ENCODE results near the gene NADK. TPM values are rescaled to one million over a fixed set of nuclear protein-coding genes. Genes with fewer than 3 reads are reported as not detected.
A peak's percentile ranks its signal among the peaks of the same experiment; 100 is the strongest.

Gene NADK, protein sequence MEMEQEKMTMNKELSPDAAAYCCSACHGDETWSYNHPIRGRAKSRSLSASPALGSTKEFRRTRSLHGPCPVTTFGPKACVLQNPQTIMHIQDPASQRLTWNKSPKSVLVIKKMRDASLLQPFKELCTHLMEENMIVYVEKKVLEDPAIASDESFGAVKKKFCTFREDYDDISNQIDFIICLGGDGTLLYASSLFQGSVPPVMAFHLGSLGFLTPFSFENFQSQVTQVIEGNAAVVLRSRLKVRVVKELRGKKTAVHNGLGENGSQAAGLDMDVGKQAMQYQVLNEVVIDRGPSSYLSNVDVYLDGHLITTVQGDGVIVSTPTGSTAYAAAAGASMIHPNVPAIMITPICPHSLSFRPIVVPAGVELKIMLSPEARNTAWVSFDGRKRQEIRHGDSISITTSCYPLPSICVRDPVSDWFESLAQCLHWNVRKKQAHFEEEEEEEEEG
- polyA plus RNA-seq (54.0 to 59.9 TPM (median 54.8 TPM) in 3 replicates), polyA minus RNA-seq (32.0 to 38.3 TPM (median 37.9 TPM) in 3 replicates)
- 21.4 TPM for polyA plus RNA-seq (2011; ENCODE audit: low read depth)
- polyA plus RNA-seq (2011; cell fraction: cytosol; rRNA removed): 38.1 and 58.8 TPM in 2 replicates
- 133 TPM in 2 replicates for polyA plus RNA-seq (2011; cell fraction: nucleus; rRNA removed)
- 39.1 and 47.9 TPM in 2 replicates for polyA plus RNA-seq (2012; ENCODE audit: low replicate concordance)
- polyA minus RNA-seq (2011; cell fraction: cytosol; rRNA and poly(A)+ RNA removed): 58.7 TPM
- polyA minus RNA-seq (2011; cell fraction: nucleus; rRNA and poly(A)+ RNA removed): 53.4 and 55.8 TPM in 2 replicates

DNA sequence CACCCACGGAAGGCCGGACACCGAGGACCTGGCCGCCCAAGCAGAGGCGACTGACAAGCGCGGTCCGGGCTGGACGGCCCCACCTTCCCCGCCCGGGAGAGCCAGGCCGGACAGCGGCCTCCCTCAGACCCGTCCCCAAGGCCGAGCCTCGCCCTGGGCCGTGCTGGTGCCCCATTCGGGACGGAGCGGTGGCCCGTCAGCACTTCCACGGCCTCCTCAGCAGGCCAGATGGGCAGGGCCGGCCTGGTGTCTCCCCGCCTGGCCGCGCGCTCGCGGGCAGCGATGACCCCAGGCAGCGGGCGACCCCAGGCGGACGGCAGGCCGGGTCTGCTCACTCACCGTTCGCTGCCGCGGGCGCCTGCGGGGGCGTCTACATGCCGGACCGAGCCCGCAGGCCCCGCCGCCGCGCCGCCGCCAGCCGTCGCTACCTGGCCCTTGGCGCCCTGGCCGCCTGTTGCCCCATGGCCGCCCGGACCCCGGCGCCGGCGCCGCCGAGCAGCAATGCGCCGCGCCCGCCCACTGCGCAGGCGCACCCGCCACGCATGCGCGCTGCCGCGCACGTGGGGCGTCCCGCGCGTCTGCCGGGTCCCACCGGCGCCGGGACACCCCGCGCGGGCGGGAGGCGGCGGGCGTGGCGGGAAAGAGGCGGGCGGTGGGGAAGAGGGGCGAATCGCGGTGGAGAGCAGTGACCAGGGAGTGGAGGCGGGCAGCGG, at the start of gene NADK:
TSS of gene NADK (minus strand) at position 521 of the 713 bp plus-strand sequence. CDS start 13,064 bp downstream, outside the sequence.
- no peak for FAIRE-seq
- Histone ChIP-seq H3K9me3 (ENCODE audit: control insufficient read depth, low read depth, low read length) (no peaks in the 10 kb centered on the region), H2AFZ (ENCODE audit: control insufficient read depth, low read length) (peak within 1 kb of the TSS; percentile 46), H3K79me2 (ENCODE audit: control insufficient read depth, insufficient read depth, low read length) (peaks cover 47% of the 10 kb centered on the region), H4K20me1 (ENCODE audit: control insufficient read depth, extremely low read depth, insufficient read depth, low read length) (peaks cover 9% of the 10 kb centered on the region), H3K9me1 (ENCODE audit: control insufficient read depth, extremely low read depth, insufficient read depth, low read length) (no peaks in the 10 kb centered on the region), H3K9ac (ENCODE audit: control insufficient read depth, extremely low read depth, insufficient read depth, low read length) (peak within 1 kb of the TSS; percentile 92), H3K36me3 (ENCODE audit: control insufficient read depth in 2 of 2, extremely low read depth in 1 of 2, insufficient read depth in 2 of 2, low read length in 2 of 2) (peaks cover 0 to 7% of the 10 kb centered on the region in 2 experiments), H3K4me2 (ENCODE audit: control insufficient read depth, extremely low read depth, insufficient read depth, low read depth, low read length) (peak within 1 kb of the TSS; percentile 92), H3K27me3 (ENCODE audit: control insufficient read depth, extremely low read depth, insufficient read depth, low read length) (no peaks in the 10 kb centered on the region), H3K27ac (ENCODE audit: control insufficient read depth, insufficient read depth, low read length) (peak within 1 kb of the TSS; percentile 76), H3K4me3 (ENCODE audit: control insufficient read depth in 2 of 3, extremely low read depth in 1 of 3, insufficient read depth in 2 of 3, low read depth in 1 of 3, low read length in 3 of 3) (peak within 1 kb of the TSS; percentile 58 to 91 (median 91)), H3K4me1 (ENCODE audit: control insufficient read depth, extremely low read depth, insufficient read depth, low read length) (peaks cover 39% of the 10 kb centered on the region)
- TF ChIP-seq, protein P1, sequence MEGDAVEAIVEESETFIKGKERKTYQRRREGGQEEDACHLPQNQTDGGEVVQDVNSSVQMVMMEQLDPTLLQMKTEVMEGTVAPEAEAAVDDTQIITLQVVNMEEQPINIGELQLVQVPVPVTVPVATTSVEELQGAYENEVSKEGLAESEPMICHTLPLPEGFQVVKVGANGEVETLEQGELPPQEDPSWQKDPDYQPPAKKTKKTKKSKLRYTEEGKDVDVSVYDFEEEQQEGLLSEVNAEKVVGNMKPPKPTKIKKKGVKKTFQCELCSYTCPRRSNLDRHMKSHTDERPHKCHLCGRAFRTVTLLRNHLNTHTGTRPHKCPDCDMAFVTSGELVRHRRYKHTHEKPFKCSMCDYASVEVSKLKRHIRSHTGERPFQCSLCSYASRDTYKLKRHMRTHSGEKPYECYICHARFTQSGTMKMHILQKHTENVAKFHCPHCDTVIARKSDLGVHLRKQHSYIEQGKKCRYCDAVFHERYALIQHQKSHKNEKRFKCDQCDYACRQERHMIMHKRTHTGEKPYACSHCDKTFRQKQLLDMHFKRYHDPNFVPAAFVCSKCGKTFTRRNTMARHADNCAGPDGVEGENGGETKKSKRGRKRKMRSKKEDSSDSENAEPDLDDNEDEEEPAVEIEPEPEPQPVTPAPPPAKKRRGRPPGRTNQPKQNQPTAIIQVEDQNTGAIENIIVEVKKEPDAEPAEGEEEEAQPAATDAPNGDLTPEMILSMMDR (optimal IDR thresholded peaks at IDR 0.05 in 1 of 3, IDR thresholded peaks at IDR 0.05 in 1 of 3, conservative IDR thresholded peaks at IDR 0.05 in 1 of 3; ENCODE audit: extremely low read depth in 1 of 3, insufficient read depth in 2 of 3, low read length in 3 of 3): no peak
- TF ChIP-seq EZH2 (IDR thresholded peaks at IDR 0.05; ENCODE audit: low read length): no peak
- dilution Hi-C loops (cut with MboI; ENCODE audit: extremely low pct_ligation_motif_present, low sequenced_read_pairs): no loop called here
- no peak for DNase-seq (ENCODE audit: low read depth, low spot score)

DNA sequence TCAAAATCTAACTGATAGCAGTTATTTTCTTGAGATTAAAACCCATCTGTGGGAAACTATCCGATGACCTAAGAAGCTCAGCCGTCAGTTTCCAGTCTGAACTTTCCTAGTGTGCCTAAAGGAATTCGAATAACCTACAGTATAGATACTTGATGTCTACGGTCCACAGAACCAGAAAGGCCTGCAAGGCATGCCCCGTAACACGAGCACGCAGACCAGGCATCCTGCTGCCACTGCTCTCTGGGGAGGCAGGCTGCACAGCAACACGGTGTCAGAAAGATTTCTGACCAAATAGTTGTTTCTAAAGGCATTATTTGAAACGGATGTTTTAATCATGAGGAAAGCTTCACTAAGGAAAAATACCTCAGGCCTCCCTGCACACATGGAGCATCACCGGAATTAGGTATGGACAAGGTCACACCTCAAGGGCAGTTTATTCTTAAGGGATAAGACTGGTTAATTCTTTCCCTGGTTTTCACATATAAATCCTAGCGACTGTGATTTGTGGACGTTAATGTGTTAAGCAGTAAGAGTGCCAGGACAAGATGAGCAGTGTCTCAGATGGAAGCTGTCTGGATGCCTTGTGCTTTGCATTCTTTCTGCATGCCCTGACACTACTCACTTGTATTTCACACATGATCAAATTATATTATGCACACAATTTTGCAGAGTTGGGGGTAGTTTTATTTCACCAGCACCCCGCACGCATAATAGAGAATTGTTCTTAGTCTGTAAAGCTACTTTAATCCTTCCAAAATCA, 49.0 kb upstream of the NADK start:
- dilution Hi-C loops (cut with MboI; ENCODE audit: extremely low pct_ligation_motif_present, low sequenced_read_pairs): no loop called here
- no peak overlapping the region for H3K9ac ChIP-seq (ENCODE audit: control insufficient read depth, extremely low read depth, insufficient read depth, low read length)
- H3K4me2 ChIP-seq (ENCODE audit: control insufficient read depth, extremely low read depth, insufficient read depth, low read depth, low read length): no peak overlapping the region
- H3K79me2 ChIP-seq (ENCODE audit: control insufficient read depth, insufficient read depth, low read length): peaks cover 84% of the 10 kb centered on the region
- H4K20me1 ChIP-seq (ENCODE audit: control insufficient read depth, extremely low read depth, insufficient read depth, low read length): peaks cover 19% of the 10 kb centered on the region
- no peak overlapping the region for H3K4me3 ChIP-seq (ENCODE audit: control insufficient read depth in 2 of 3, extremely low read depth in 1 of 3, insufficient read depth in 2 of 3, low read depth in 1 of 3, low read length in 3 of 3)
- no peaks in the 10 kb centered on the region for H3K27me3 ChIP-seq (ENCODE audit: control insufficient read depth, extremely low read depth, insufficient read depth, low read length)
- H3K27ac ChIP-seq (ENCODE audit: control insufficient read depth, insufficient read depth, low read length): no peak overlapping the region
- H2AFZ ChIP-seq (ENCODE audit: control insufficient read depth, low read length): no peak overlapping the region
- no peaks in the 10 kb centered on the region for H3K9me1 ChIP-seq (ENCODE audit: control insufficient read depth, extremely low read depth, insufficient read depth, low read length)
- TF ChIP-seq EZH2 (IDR thresholded peaks at IDR 0.05; ENCODE audit: low read length): no peak
- TF ChIP-seq, protein P1 (optimal IDR thresholded peaks at IDR 0.05 in 1 of 3, IDR thresholded peaks at IDR 0.05 in 1 of 3, conservative IDR thresholded peaks at IDR 0.05 in 1 of 3; ENCODE audit: extremely low read depth in 1 of 3, insufficient read depth in 2 of 3, low read length in 3 of 3): no peak
- no peaks in the 10 kb centered on the region for H3K9me3 ChIP-seq (ENCODE audit: control insufficient read depth, low read depth, low read length)
- H3K36me3 ChIP-seq (ENCODE audit: control insufficient read depth in 2 of 2, extremely low read depth in 1 of 2, insufficient read depth in 2 of 2, low read length in 2 of 2): peaks cover 9 to 24% of the 10 kb centered on the region in 2 experiments
- H3K4me1 ChIP-seq (ENCODE audit: control insufficient read depth, extremely low read depth, insufficient read depth, low read length): peaks cover 10% of the 10 kb centered on the region
- FAIRE-seq (no peak), DNase-seq (ENCODE audit: low read depth, low spot score) (no peak)
